Measurements from ENCODE around the gene MRGPRD. TPM values are rescaled to one million over a fixed set of nuclear protein-coding genes. Genes with fewer than 3 reads are reported as not detected.

MRGPRD gene
- total and polyA plus RNA-seq, 2 experiments from 2014 or later = not detected

DNA sequence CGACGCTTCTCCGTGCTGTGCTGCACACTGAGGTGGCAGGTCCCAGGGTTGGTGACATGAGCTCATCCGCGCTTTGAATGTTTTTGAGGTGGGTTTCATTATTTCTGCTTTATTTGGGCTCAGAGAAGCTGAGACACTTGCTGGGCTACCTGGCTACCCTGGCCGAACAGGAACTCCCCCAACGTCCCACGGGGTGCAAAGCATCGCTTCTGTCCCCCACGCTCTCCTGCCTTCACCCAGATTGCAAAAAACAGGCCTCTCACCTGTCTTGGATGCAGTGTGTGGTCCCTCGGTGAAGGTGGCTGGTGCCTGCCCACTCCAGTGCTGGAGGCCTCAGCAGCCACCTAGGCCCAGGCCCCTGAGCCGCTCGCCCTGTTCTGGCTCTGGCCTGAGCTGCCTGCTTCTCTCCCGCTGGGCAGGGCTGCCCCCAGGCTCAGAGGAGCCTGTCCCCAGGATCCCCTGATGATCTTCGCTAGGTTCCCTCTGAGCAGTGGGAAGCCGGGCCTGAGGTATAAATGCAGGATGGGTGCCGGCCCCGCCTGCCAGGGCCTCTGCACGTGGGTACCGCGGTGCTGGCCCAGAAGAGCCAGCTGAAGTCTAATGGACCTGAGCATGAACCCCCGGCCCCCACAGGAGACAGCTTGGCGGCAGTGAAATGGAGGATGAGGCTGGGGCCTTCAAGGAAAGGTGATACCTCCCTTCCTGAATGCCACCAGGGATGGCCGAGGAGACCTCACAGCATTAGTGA lies 15.8 kb upstream of the MRGPRD start:
- H3K79me2 ChIP-seq (replicated peaks; ENCODE audit: insufficient read depth) = no peaks in the 10 kb centered on the region

More for the DNA sequence above, 15.8 kb upstream of the MRGPRD start:
- Histone ChIP-seq H3K27me3 (ENCODE audit: insufficient read depth) (no peaks in the 10 kb centered on the region), H2AFZ (no peak overlapping the region), H3K4me3 (no peak overlapping the region), H3K4me2 (no peak overlapping the region), H3K36me3 (ENCODE audit: insufficient read depth) (no peaks in the 10 kb centered on the region), H3K9me2 (ENCODE audit: insufficient read depth) (no peaks in the 10 kb centered on the region), H3K27ac (ENCODE audit: low read depth) (no peak overlapping the region), H3K4me1 (ENCODE audit: insufficient read depth) (no peaks in the 10 kb centered on the region), H3F3A (replicated peaks; ENCODE audit: low read depth) (no peaks in the 10 kb centered on the region), H4K20me1 (replicated peaks; ENCODE audit: insufficient read depth) (no peaks in the 10 kb centered on the region)
- no peak overlapping the region for H3K4me3 Mint-ChIP-seq
- no peaks in the 10 kb centered on the region for H3K9me3 Mint-ChIP-seq
- H3K36me3 Mint-ChIP-seq (ENCODE audit: low read depth) = no peaks in the 10 kb centered on the region
- TF ChIP-seq STAT1 (IDR thresholded peaks at IDR 0.05; ENCODE audit: unreplicated experiment) = no peak
- TF ChIP-seq, protein P1, sequence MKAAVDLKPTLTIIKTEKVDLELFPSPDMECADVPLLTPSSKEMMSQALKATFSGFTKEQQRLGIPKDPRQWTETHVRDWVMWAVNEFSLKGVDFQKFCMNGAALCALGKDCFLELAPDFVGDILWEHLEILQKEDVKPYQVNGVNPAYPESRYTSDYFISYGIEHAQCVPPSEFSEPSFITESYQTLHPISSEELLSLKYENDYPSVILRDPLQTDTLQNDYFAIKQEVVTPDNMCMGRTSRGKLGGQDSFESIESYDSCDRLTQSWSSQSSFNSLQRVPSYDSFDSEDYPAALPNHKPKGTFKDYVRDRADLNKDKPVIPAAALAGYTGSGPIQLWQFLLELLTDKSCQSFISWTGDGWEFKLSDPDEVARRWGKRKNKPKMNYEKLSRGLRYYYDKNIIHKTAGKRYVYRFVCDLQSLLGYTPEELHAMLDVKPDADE (IDR thresholded peaks at IDR 0.05) = no peak
- TF ChIP-seq EZH2 (IDR thresholded peaks at IDR 0.05; ENCODE audit: low read depth, unreplicated experiment) = no peak
- no peak for TF ChIP-seq JUNB (IDR thresholded peaks at IDR 0.05; ENCODE audit: unreplicated experiment)
- TF ChIP-seq, protein P2, sequence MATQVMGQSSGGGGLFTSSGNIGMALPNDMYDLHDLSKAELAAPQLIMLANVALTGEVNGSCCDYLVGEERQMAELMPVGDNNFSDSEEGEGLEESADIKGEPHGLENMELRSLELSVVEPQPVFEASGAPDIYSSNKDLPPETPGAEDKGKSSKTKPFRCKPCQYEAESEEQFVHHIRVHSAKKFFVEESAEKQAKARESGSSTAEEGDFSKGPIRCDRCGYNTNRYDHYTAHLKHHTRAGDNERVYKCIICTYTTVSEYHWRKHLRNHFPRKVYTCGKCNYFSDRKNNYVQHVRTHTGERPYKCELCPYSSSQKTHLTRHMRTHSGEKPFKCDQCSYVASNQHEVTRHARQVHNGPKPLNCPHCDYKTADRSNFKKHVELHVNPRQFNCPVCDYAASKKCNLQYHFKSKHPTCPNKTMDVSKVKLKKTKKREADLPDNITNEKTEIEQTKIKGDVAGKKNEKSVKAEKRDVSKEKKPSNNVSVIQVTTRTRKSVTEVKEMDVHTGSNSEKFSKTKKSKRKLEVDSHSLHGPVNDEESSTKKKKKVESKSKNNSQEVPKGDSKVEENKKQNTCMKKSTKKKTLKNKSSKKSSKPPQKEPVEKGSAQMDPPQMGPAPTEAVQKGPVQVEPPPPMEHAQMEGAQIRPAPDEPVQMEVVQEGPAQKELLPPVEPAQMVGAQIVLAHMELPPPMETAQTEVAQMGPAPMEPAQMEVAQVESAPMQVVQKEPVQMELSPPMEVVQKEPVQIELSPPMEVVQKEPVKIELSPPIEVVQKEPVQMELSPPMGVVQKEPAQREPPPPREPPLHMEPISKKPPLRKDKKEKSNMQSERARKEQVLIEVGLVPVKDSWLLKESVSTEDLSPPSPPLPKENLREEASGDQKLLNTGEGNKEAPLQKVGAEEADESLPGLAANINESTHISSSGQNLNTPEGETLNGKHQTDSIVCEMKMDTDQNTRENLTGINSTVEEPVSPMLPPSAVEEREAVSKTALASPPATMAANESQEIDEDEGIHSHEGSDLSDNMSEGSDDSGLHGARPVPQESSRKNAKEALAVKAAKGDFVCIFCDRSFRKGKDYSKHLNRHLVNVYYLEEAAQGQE (IDR thresholded peaks at IDR 0.05; ENCODE audit: unreplicated experiment) = no peak
- TF ChIP-seq, protein P3, sequence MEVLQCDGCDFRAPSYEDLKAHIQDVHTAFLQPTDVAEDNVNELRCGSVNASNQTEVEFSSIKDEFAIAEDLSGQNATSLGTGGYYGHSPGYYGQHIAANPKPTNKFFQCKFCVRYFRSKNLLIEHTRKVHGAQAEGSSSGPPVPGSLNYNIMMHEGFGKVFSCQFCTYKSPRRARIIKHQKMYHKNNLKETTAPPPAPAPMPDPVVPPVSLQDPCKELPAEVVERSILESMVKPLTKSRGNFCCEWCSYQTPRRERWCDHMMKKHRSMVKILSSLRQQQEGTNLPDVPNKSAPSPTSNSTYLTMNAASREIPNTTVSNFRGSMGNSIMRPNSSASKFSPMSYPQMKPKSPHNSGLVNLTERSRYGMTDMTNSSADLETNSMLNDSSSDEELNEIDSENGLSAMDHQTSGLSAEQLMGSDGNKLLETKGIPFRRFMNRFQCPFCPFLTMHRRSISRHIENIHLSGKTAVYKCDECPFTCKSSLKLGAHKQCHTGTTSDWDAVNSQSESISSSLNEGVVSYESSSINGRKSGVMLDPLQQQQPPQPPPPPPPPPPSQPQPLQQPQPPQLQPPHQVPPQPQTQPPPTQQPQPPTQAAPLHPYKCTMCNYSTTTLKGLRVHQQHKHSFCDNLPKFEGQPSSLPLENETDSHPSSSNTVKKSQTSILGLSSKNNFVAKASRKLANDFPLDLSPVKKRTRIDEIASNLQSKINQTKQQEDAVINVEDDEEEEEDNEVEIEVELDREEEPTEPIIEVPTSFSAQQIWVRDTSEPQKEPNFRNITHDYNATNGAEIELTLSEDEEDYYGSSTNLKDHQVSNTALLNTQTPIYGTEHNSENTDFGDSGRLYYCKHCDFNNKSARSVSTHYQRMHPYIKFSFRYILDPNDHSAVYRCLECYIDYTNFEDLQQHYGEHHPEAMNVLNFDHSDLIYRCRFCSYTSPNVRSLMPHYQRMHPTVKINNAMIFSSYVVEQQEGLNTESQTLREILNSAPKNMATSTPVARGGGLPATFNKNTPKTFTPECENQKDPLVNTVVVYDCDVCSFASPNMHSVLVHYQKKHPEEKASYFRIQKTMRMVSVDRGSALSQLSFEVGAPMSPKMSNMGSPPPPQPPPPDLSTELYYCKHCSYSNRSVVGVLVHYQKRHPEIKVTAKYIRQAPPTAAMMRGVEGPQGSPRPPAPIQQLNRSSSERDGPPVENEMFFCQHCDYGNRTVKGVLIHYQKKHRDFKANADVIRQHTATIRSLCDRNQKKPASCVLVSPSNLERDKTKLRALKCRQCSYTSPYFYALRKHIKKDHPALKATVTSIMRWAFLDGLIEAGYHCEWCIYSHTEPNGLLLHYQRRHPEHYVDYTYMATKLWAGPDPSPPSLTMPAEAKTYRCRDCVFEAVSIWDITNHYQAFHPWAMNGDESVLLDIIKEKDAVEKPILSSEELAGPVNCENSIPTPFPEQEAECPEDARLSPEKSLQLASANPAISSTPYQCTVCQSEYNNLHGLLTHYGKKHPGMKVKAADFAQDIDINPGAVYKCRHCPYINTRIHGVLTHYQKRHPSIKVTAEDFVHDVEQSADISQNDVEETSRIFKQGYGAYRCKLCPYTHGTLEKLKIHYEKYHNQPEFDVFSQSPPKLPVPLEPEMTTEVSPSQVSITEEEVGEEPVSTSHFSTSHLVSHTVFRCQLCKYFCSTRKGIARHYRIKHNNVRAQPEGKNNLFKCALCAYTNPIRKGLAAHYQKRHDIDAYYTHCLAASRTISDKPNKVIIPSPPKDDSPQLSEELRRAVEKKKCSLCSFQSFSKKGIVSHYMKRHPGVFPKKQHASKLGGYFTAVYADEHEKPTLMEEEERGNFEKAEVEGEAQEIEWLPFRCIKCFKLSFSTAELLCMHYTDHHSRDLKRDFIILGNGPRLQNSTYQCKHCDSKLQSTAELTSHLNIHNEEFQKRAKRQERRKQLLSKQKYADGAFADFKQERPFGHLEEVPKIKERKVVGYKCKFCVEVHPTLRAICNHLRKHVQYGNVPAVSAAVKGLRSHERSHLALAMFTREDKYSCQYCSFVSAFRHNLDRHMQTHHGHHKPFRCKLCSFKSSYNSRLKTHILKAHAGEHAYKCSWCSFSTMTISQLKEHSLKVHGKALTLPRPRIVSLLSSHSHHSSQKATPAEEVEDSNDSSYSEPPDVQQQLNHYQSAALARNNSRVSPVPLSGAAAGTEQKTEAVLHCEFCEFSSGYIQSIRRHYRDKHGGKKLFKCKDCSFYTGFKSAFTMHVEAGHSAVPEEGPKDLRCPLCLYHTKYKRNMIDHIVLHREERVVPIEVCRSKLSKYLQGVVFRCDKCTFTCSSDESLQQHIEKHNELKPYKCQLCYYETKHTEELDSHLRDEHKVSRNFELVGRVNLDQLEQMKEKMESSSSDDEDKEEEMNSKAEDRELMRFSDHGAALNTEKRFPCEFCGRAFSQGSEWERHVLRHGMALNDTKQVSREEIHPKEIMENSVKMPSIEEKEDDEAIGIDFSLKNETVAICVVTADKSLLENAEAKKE (CRISPR knock-in tag; IDR thresholded peaks at IDR 0.05) = no peak
- TF ChIP-seq, protein P4, sequence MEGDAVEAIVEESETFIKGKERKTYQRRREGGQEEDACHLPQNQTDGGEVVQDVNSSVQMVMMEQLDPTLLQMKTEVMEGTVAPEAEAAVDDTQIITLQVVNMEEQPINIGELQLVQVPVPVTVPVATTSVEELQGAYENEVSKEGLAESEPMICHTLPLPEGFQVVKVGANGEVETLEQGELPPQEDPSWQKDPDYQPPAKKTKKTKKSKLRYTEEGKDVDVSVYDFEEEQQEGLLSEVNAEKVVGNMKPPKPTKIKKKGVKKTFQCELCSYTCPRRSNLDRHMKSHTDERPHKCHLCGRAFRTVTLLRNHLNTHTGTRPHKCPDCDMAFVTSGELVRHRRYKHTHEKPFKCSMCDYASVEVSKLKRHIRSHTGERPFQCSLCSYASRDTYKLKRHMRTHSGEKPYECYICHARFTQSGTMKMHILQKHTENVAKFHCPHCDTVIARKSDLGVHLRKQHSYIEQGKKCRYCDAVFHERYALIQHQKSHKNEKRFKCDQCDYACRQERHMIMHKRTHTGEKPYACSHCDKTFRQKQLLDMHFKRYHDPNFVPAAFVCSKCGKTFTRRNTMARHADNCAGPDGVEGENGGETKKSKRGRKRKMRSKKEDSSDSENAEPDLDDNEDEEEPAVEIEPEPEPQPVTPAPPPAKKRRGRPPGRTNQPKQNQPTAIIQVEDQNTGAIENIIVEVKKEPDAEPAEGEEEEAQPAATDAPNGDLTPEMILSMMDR (conservative IDR thresholded peaks at IDR 0.05; ENCODE audit: low read depth in 2 of 2) = no peak
- TF ChIP-seq ZNF114 (CRISPR knock-in tag; IDR thresholded peaks at IDR 0.05) = no peak
- TF ChIP-seq NANOG (IDR thresholded peaks at IDR 0.05; ENCODE audit: borderline replicate concordance) = no peak
- TF ChIP-seq POLR2AphosphoS5 (IDR thresholded peaks at IDR 0.05; ENCODE audit: low read depth) = no peak
- no peak for TF ChIP-seq CREB1 (CRISPR knock-in tag; IDR thresholded peaks at IDR 0.05; ENCODE audit: low read depth)
- TF ChIP-seq ZNF331 (CRISPR knock-in tag; IDR thresholded peaks at IDR 0.05; ENCODE audit: low read depth) = no peak
- H3K27me3 Mint-ChIP-seq (ENCODE audit: insufficient read depth, low read depth, poor library complexity) = peaks cover 9% of the 10 kb centered on the region
- H3K27ac Mint-ChIP-seq = no peak overlapping the region
- peaks cover 5% of the 10 kb centered on the region; the same call in 2 of the 3 replicates for H3K4me1 Mint-ChIP-seq
- DNase-seq (ENCODE audit: low spot score) (no peak), ATAC-seq (no peak)

All from GM23338 (cell line).